ENCODE data around the gene SCUBE3. TPM values are rescaled to one million over a fixed set of nuclear protein-coding genes. Genes with fewer than 3 reads are reported as not detected.

SCUBE3 gene
- total and polyA plus RNA-seq, 12 donors = 1.2 to 18.8 (median 8.4) TPM

- H3K36me3 ChIP-seq = no peaks in the 10 kb centered on the region
- WGBS, 2 donors = 28 to 37% methylated on average over 2 of the region's 2 CpGs
- no peak for TF ChIP-seq CTCF (IDR thresholded peaks at IDR 0.05)
- H3K27me3 ChIP-seq = peaks cover 0 to 16% (median 0%) of the 10 kb centered on the region in 7 donors
- ATAC-seq (no peak), DNase-seq (no peak)
- intact Hi-C loops (cut with DNase I) = no loop called here
- H3K4me1 ChIP-seq = peaks cover 5 to 57% (median 31%) of the 10 kb centered on the region in 9 donors
- no peak overlapping the region for H3K4me3 ChIP-seq
- H3K27ac ChIP-seq = peak overlapping the region in 2 of 10 donors; percentile 1 to 10
- no peaks in the 10 kb centered on the region for H3K9me3 ChIP-seq
Measured at GRCh38 chr6:35179901-35180535, 33.7 kb upstream of the SCUBE3 start.

GRCh38 chr6:35181308-35181932, 32.3 kb upstream of the SCUBE3 start:
- DNase-seq (peak in 1 of 2 donors; percentile 38), ATAC-seq (peak in 3 of 8 donors; percentile 20 to 34 (median 33))
- peak overlapping the region in 8 of 10 donors; percentile 4 to 73 (median 43) for H3K27ac ChIP-seq
- H3K27me3 ChIP-seq = peaks cover 0 to 16% (median 0%) of the 10 kb centered on the region in 7 donors
- TF ChIP-seq CTCF (IDR thresholded peaks at IDR 0.05) = no peak
- no peaks in the 10 kb centered on the region for H3K9me3 ChIP-seq
- intact Hi-C loops (cut with DNase I) = no loop called here
- 48 to 54% methylated on average over 5 of the region's 5 CpGs for WGBS, 2 donors
- peaks cover 5 to 66% (median 42%) of the 10 kb centered on the region in 9 donors for H3K4me1 ChIP-seq
- no peak overlapping the region for H3K4me3 ChIP-seq
- no peaks in the 10 kb centered on the region for H3K36me3 ChIP-seq

GRCh38 chr6:35181933-35182612, 31.7 kb upstream of the SCUBE3 start:
- no peaks in the 10 kb centered on the region for H3K9me3 ChIP-seq
- peaks cover 5 to 66% (median 42%) of the 10 kb centered on the region in 9 donors for H3K4me1 ChIP-seq
- no peaks in the 10 kb centered on the region for H3K36me3 ChIP-seq
- no peak for TF ChIP-seq CTCF (IDR thresholded peaks at IDR 0.05)
- H3K27ac ChIP-seq = peak overlapping the region in 9 of 10 donors; percentile 4 to 73 (median 39)
- peak in 1 of 2 donors; percentile 60 for DNase-seq
- peaks cover 0 to 16% (median 0%) of the 10 kb centered on the region in 7 donors for H3K27me3 ChIP-seq
- peak in 5 of 8 donors; percentile 29 to 66 (median 47) for ATAC-seq
- WGBS, 2 donors = 35 to 41% methylated on average over 47 to 55 of the region's 55 CpGs
- H3K4me3 ChIP-seq = no peak overlapping the region
- intact Hi-C loops (cut with DNase I) = no loop called here

GRCh38 chr6:35183281-35183680, 30.5 kb upstream of the SCUBE3 start:
- no peak for DNase-seq
- Histone ChIP-seq H3K27ac (peak overlapping the region in 9 of 10 donors; percentile 6 to 77 (median 58)), H3K4me3 (no peak overlapping the region), H3K36me3 (no peaks in the 10 kb centered on the region), H3K27me3 (peaks cover 0 to 16% (median 0%) of the 10 kb centered on the region in 7 donors), H3K9me3 (no peaks in the 10 kb centered on the region), H3K4me1 (peaks cover 5 to 66% (median 42%) of the 10 kb centered on the region in 9 donors)
- intact Hi-C loops (cut with DNase I) = no loop called here
- TF ChIP-seq CTCF (IDR thresholded peaks at IDR 0.05) = no peak
- WGBS, 2 donors = 56 to 67% methylated on average over 2 of the region's 2 CpGs
- peak in 4 of 8 donors; percentile 10 to 59 (median 28) for ATAC-seq
